GM21576 (cell line): Measurements from ENCODE around the gene RGS11.

Source experiments
- ATAC-seq: cut with Tn5 transposase; IDR thresholded peaks from one replicate; pipeline ENCODE4 v1.9.1; 2021; ENCODE audit warnings: mild to moderate bottlenecking, moderate library complexity; ENCODE audit not compliant: unreplicated experiment

The RGS11 gene

DNA sequence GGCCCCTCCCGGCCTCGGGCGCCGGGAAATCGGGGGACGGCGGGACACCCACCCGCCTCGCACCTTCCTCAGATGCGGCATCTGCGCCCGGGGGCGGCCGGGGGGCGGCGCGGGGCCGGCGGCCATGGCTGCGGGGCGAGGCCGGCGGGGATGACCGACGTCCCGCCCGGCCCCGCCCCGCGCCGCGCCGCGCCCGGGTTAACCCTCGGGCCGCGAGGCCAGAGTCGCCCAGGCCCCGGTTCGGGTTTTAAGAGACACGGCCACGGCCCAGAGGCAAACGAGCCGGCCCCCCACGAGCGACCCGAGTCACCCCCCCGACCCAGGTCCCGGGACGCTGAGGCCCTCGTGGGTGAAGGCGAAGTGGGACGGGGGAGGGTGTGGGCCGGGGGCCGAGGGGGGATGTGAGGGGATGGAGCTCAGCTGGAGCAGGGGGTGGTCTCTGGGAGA, at the start of gene RGS11:
TSS of gene RGS11 (minus strand) at position 159 of the 447 bp plus-strand sequence. CDS start at position 126, 33 bp downstream.
- ATAC-seq: no peak

GRCh38 chr16:324451-325334, 48.9 kb upstream of the RGS11 start:
- no peak for ATAC-seq

GRCh38 chr16:324201-324450, 48.4 kb upstream of the RGS11 start:
- no peak for ATAC-seq

GRCh38 chr16:322476-323143, 46.9 kb upstream of the RGS11 start:
- no peak for ATAC-seq

GRCh38 chr16:321532-321931, 45.8 kb upstream of the RGS11 start:
- ATAC-seq: no peak

DNA sequence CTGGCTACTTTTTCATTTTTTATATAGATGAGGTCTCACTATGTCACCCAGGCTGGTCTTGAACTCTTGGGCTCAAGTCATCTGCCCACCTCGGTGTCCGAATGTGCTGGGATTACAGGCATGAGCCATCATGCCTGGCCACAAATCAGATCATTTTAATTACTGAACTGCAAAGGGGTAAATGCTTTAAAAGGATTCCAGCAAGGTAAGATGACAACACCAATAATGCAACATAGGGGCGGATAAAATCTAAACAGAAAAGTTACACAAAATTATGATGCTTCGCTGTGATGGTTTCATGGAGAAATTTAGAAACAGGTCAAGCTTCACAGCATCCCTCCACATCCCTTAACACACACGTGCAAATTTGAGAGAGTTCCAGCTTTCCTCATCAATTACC, 44.5 kb upstream of the RGS11 start:
- ATAC-seq: no peak

- no peak for ATAC-seq
Measured at GRCh38 chr16:318628-319027, 42.9 kb upstream of the RGS11 start.

DNA sequence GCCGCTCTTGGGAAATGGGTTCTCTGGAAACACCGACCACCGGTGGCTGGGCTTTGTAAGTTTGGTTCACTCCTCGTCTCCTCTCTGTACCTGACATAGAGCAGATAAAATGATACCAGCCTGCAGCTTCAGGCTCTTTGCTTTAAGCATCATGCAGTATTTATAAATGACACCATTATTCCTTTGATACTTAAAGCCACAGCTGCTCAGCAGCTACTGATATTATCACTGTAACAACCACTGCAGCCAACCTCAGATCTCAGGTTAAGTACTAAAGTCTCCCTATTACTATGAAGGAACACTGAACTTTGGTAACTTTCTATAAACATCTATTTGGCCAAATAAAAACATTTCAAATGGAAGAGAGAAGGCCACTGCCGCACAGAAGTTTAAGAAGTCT, 41.8 kb upstream of the RGS11 start:
- no peak for ATAC-seq

GRCh38 chr16:316741-317464, 41.2 kb upstream of the RGS11 start:
- ATAC-seq: no peak

DNA sequence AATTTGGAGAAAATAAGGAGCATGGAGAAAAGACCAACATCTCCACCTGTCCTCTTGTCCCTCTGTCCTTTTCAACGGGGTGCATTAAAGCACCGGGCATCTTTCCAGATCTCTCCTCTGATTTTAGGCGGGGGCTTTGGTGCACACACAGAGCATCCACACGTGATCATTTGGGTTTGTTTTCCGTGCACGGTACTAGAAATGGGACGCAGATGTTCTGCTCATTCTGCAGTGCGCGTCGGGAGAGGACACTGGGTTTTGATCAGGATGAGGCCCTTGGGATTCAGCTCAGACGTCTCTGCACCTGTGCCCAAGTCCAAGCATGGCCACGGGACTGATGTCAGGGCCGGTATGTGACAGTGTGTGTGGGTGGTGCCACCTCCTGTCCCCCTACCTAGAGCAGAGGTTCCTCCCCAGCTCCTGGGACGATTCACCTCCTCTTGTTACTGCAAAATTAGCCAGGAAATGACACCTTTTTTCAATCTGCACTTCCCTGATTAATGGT, 39.1 kb upstream of the RGS11 start:
- no peak for ATAC-seq

DNA sequence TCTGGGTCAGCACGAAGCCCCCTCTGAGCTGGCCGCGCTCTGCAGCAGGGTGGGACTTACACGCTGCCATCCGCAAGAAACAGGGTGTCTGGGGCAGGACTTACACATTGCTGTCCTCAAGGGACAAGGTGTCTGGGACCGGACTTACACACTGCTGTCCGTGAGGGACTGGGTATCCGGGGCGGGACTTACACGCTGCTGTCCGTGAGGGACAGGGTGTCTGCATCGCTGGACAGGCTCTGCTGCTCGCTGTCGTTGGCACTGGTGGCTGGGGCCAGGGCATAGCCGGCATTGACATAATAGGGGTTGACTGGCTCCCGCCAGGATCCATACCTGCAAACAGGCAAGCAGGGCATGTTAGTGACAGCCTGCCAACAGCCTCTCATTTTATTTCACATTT, 38.6 kb upstream of the RGS11 start:
- no peak for ATAC-seq

GRCh38 chr16:311725-312124, 36.0 kb upstream of the RGS11 start:
- ATAC-seq: no peak

DNA sequence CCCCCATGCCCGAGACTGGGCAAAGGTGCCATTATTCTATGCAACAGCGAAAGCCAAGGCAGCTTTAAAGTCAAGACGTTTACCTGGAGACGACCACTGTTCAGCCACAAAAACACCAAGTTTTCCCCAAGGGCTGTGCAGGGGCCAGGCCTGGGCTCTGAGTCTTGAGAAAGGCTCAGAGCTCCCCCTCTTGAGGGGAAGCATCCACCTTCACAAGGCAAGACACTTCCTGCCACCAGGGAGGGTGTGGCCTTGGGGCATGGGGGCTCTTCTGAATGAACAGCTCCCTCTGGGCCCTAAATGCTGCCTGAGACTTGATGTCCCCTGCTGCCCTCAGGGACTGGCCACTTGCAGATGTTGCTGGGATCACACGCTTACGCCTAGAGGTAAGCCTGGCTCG, 33.7 kb upstream of the RGS11 start:
- ATAC-seq: no peak

- no peak for ATAC-seq
Measured at GRCh38 chr16:307691-308312, 32.1 kb upstream of the RGS11 start.

DNA sequence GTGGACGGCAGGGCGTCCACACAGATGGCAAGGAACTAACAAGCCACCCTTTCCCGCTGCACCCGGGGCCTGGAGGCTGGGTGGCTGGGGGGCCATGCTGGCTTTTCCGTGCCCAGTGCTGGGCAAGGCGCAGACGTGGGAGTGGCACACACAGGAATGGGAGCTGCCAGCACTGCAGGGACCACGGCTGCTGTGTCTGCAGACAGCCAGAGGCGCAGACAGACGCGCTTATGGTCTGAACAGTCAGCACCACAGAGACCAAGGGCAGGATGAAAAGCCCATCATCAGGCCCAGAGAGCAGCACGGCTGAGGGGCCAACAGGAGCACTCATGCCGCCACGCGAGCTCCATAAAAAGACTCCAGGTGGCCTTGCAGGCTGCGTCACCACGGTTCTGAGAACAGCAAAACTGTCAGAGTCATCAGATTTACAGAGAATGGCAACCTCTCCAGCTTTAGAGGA, 31.2 kb upstream of the RGS11 start:
- no peak for ATAC-seq

- ATAC-seq: no peak
Measured at GRCh38 chr16:305916-306626, 30.3 kb upstream of the RGS11 start.

DNA sequence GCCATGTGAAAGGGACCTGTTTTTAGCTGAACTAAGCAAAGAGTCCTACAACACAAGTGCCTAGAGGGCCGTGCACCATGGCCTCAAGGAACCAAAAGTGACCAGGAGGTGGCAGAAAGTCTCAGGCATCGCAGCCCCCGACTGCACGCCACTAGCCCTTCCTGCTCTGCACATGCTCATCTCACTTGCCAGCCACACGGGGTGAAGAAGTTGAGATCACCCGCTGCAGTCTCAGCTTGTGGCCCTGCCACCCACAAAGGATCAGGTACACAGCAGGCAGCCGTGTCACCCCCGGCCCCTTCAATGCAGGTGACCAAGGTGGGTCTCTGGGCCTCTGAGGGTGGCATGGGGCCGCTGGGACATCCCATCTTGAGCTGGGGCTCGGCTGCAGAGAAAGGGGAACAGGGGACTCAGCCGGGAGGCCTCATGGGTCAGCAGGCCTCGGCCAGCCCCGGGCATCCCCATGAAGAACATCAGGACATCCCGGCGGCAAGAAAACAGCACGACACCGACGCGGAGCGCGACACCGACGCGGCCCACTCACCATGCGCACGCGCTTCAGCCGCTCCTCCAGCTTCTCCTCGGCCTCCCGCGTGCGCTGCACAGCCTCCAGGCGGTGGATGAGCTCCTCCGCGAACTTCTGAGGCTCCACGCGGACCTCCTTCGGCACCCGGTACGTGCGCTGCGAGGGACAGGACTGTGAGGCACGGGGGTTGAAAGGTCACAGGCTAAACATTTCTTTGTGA, 28.2 kb upstream of the RGS11 start:
- ATAC-seq: no peak

- no peak for ATAC-seq
Measured at GRCh38 chr16:301950-302349, 26.2 kb upstream of the RGS11 start.

DNA sequence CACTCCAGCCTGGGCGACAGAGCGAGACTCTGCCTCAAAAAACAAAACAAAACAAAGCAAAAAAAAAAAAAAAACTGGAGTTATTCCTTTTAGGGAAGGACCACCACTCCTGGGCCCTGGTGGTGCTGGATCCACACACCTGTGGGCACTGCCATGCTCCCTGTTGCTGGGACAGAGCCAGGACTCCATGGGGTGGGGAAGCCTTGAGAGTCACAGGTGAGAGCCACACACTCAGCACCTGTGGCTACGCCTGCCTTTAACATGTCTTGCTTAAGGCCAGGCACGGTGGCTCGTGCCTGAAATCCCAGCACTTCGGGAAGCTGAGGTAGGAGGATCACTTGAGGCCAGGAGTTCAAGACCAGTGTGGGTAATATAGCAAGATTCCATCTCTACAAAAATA, 25.5 kb upstream of the RGS11 start:
- ATAC-seq: no peak

DNA sequence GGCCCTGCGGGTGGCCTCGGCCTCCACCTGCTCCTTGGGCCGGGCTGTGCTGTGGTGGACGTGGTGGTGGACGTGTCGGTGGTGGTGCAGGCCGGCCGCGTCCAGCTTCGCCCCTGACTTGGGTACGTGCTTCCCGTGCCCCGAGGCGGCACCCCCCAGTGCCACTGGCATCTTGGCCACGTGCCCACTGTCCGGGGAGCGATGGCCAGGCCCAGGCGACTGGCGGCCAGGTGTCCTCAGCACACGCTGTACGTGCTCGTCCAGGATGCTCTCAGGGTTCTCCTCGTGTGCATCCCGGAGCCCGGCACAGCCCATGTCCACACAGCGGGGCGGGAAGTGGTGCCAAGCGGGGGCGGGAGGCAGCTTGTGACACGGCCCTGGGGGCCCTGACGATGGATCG, 22.1 kb upstream of the RGS11 start:
- no peak for ATAC-seq
